Trophoblast cell (in vitro differentiated cells and primary cell): ENCODE data around the gene MACROD2.

ENCODE experiments used
- DNase-seq, 2 donors: peaks; one replicate each; pipeline ENCODE4 v3.0.0-alpha.2; 2016
- H2AFZ ChIP-seq: 2 replicates; pipeline ENCODE4 v1.6.1; 2013; ENCODE audit warnings: low read length, moderate library complexity, mild to moderate bottlenecking; ENCODE audit not compliant: insufficient read depth, poor library complexity
- H2AK5ac ChIP-seq: 2 replicates; pipeline ENCODE4 v1.6.1; 2013; ENCODE audit warnings: mild to moderate bottlenecking, low read length
- H2BK120ac ChIP-seq: 2 replicates; pipeline ENCODE4 v1.6.1; 2013; ENCODE audit warnings: low read length, mild to moderate bottlenecking, moderate library complexity; ENCODE audit not compliant: insufficient read depth, poor library complexity
- H2BK12ac ChIP-seq: 2 replicates; pipeline ENCODE4 v1.6.1; 2013; ENCODE audit warnings: mild to moderate bottlenecking, low read length, moderate library complexity
- H2BK5ac ChIP-seq: 2 replicates; pipeline ENCODE4 v1.6.1; 2013; ENCODE audit warnings: low read length, low read depth, moderate library complexity, mild to moderate bottlenecking; ENCODE audit not compliant: poor library complexity
- H3K14ac ChIP-seq: 2 replicates; pipeline ENCODE4 v1.6.1; 2013; ENCODE audit warnings: mild to moderate bottlenecking, low read length
- H3K18ac ChIP-seq: 2 replicates; pipeline ENCODE4 v1.6.1; 2013; ENCODE audit warnings: mild to moderate bottlenecking, low read length
- H3K23ac ChIP-seq: 2 replicates; pipeline ENCODE4 v1.6.1; 2013; ENCODE audit warnings: low read length
- H3K27ac ChIP-seq: 2 replicates; pipeline ENCODE4 v1.5.1; 2013; ENCODE audit warnings: low read depth, mild to moderate bottlenecking, inconsistent platforms, low read length, moderate library complexity
- H3K27me3 ChIP-seq: 2 replicates; pipeline ENCODE4 v1.6.1; 2013; ENCODE audit warnings: inconsistent platforms, mild to moderate bottlenecking, low read length, moderate library complexity; ENCODE audit not compliant: insufficient read depth
- H3K36me3 ChIP-seq, 2 experiments: 1 replicate in 1 of 2; 2 replicates in 1 of 2; pipeline ENCODE4 v1.6.1; 2013; ENCODE audit warnings: low read length in 2 of 2, mild to moderate bottlenecking in 2 of 2, moderate library complexity in 1 of 2; ENCODE audit not compliant: insufficient read depth in 2 of 2, control insufficient read depth in 1 of 2
- H3K4ac ChIP-seq: 2 replicates; pipeline ENCODE4 v1.6.1; 2013; ENCODE audit warnings: low read depth, mild to moderate bottlenecking, low read length, moderate library complexity
- H3K4me1 ChIP-seq, 2 experiments: 1 replicate in 1 of 2; 2 replicates in 1 of 2; pipeline ENCODE4 v1.6.1; 2013; ENCODE audit warnings: low read length in 2 of 2, mild to moderate bottlenecking in 2 of 2, moderate library complexity in 1 of 2; ENCODE audit not compliant: insufficient read depth in 2 of 2, control insufficient read depth in 1 of 2
- H3K4me2 ChIP-seq: 2 replicates; pipeline ENCODE4 v1.6.1; 2013; ENCODE audit warnings: inconsistent platforms, mild to moderate bottlenecking, low read length, moderate library complexity
- H3K4me3 ChIP-seq: 2 replicates; pipeline ENCODE4 v1.5.1; 2013; ENCODE audit warnings: mild to moderate bottlenecking, low read depth, low read length, inconsistent platforms
- H3K79me1 ChIP-seq: one replicate; pipeline ENCODE4 v1.6.1; 2013; ENCODE audit warnings: low read length
- H3K79me2 ChIP-seq: 2 replicates; pipeline ENCODE4 v1.6.1; 2013; ENCODE audit warnings: low read length, mild to moderate bottlenecking; ENCODE audit not compliant: control insufficient read depth, insufficient read depth, poor library complexity
- H3K9ac ChIP-seq: 2 replicates; pipeline ENCODE4 v1.6.1; 2013; ENCODE audit warnings: mild to moderate bottlenecking, low read length
- H3K9me3 ChIP-seq: 2 replicates; pipeline ENCODE4 v1.6.1; 2013; ENCODE audit warnings: low read depth, mild to moderate bottlenecking, control low read depth, inconsistent platforms, low read length; ENCODE audit not compliant: insufficient read depth
- H4K12ac ChIP-seq: 2 replicates; pipeline ENCODE4 v1.6.1; 2013; ENCODE audit warnings: low read depth, mild to moderate bottlenecking, low read length, moderate library complexity
- H4K8ac ChIP-seq: 2 replicates; pipeline ENCODE4 v1.6.1; 2013; ENCODE audit warnings: low read depth, mild to moderate bottlenecking, low read length, moderate library complexity
- H4K91ac ChIP-seq: one replicate; pipeline ENCODE4 v1.6.1; 2013; ENCODE audit warnings: low read depth, mild to moderate bottlenecking, low read length, moderate library complexity
- WGBS: extraction: QIAGEN DNeasy Blood & Tissue Kit; methylation state at CpG from one replicate; pipeline ENCODE4 v1.1.7; 2013; ENCODE audit warnings: missing lambda C conversion rate; ENCODE audit not compliant: insufficient read length, insufficient coverage; ENCODE audit errors: extremely low coverage; 5-methylcytosine and 5-hydroxymethylcytosine counted together

MACROD2 gene

DNA sequence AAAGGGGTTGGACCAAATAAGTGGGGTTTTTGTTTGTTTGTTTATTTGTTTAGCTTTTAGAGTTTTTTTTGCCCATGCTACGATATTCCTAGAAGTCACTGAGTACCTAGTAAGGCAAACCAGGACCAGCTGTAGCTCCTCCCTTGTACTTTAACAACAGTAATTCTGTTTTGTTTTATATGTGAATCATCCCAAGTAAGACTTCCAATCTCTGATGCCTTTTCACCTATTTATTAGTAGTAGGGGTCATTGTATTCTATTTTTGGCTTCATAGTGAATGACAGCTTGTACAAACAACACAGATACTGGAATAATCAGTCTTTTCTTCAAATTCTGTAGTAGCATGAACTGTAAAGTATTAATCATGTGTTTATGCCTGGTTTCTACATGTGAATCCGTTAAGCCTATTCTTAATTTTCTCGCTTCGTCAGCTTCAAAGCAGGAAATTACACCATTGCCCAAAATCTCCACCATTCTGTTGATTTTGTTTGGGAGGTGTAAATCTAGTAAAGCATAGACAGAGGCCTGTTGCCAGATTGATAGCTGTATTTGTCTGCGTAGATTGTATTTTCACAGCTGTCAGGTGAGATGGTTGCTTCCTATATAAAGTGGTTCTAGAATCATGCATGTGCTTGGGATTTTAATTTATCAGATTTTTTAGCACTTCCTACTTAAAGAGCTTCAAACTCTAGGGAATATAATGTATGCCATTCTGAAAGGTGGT lies 493.6 kb downstream of the MACROD2 start:
- Histone ChIP-seq H3K4me1 (no peaks in the 10 kb centered on the region), H3K4me2 (no peak overlapping the region), H2AFZ (no peak overlapping the region), H2AK5ac (no peak overlapping the region), H3K9ac (no peak overlapping the region), H4K91ac (no peak overlapping the region), H3K4ac (no peak overlapping the region), H3K79me1 (no peaks in the 10 kb centered on the region), H3K18ac (no peak overlapping the region), H3K36me3 (no peaks in the 10 kb centered on the region), H4K12ac (no peak overlapping the region), H2BK12ac (no peak overlapping the region), H2BK5ac (no peak overlapping the region), H3K79me2 (no peaks in the 10 kb centered on the region), H2BK120ac (no peak overlapping the region), H3K4me3 (no peak overlapping the region), H3K9me3 (no peaks in the 10 kb centered on the region), H3K27ac (no peak overlapping the region), H3K14ac (no peak overlapping the region), H3K23ac (no peak overlapping the region), H4K8ac (no peak overlapping the region), H3K27me3 (no peaks in the 10 kb centered on the region)
- no CpG with 5 or more reads among the region's 5 CpGs for WGBS
- no peak for DNase-seq

DNA sequence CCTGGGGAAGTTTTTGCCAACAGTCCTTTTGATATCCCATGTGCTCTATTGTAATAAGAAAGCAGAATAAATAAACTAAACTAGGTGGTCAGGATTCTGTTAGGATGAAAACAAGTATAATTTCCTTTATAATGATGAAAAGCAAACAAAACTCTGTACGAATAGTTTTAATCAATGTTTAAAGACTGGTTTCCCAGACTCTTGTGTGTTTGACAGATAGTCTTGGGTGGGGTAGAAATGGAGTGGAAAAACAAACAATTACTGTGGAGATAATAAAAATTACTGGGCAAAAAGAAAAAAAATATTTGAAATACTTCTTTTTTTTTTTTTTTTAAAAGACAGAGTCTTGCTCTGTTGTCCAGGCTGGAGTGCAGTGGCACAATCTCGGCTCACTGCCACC lies 494.2 kb downstream of the MACROD2 start:
- H3K18ac ChIP-seq, result no peak overlapping the region
- H3K27me3 ChIP-seq, result no peaks in the 10 kb centered on the region
- H3K79me2 ChIP-seq, result no peaks in the 10 kb centered on the region
- H4K91ac ChIP-seq, result no peak overlapping the region
- H3K79me1 ChIP-seq, result no peaks in the 10 kb centered on the region
- no peak overlapping the region for H3K9ac ChIP-seq
- H2BK5ac ChIP-seq, result no peak overlapping the region
- no peaks in the 10 kb centered on the region for H3K9me3 ChIP-seq
- no peak for DNase-seq
- no peak overlapping the region for H3K4me3 ChIP-seq
- H3K4me1 ChIP-seq, result no peaks in the 10 kb centered on the region
- no peak overlapping the region for H2AFZ ChIP-seq
- no peak overlapping the region for H2BK120ac ChIP-seq
- no peak overlapping the region for H3K4ac ChIP-seq
- no peak overlapping the region for H3K27ac ChIP-seq
- H3K23ac ChIP-seq, result no peak overlapping the region
- no peak overlapping the region for H2BK12ac ChIP-seq
- no peak overlapping the region for H2AK5ac ChIP-seq
- H4K12ac ChIP-seq, result no peak overlapping the region
- H3K4me2 ChIP-seq, result no peak overlapping the region
- no peak overlapping the region for H4K8ac ChIP-seq
- WGBS, result no CpG with 5 or more reads among the region's 2 CpGs
- no peaks in the 10 kb centered on the region for H3K36me3 ChIP-seq
- H3K14ac ChIP-seq, result no peak overlapping the region

DNA sequence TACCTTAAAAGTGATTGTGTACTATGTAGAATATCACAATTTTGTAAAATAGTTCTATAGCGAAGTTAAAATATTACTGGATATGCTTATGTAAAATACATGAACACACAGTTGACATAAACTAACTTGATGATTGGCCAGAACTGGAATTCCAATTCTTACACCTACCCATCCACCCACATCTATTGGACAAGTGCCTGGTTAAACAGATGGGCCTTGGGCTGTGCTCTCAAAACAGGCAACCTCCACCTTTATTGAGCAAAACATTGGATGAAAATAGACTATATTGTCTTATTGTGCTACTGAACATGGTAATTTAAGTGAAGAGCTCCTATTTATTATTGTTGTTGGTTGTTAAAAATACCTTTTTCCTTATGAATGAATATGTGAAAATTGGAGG lies 496.1 kb downstream of the MACROD2 start:
- no CpG with 5 or more reads among the region's 1 CpG for WGBS
- no peak overlapping the region for H3K4me2 ChIP-seq
- no peak overlapping the region for H3K23ac ChIP-seq
- no peak overlapping the region for H3K27ac ChIP-seq
- no peaks in the 10 kb centered on the region for H3K9me3 ChIP-seq
- H4K12ac ChIP-seq, result no peak overlapping the region
- H3K4ac ChIP-seq, result no peak overlapping the region
- H4K91ac ChIP-seq, result no peak overlapping the region
- H3K36me3 ChIP-seq, result no peaks in the 10 kb centered on the region
- H3K4me3 ChIP-seq, result no peak overlapping the region
- no peak for DNase-seq
- no peak overlapping the region for H3K9ac ChIP-seq
- H2BK12ac ChIP-seq, result no peak overlapping the region
- H2BK5ac ChIP-seq, result no peak overlapping the region
- H2BK120ac ChIP-seq, result no peak overlapping the region
- no peaks in the 10 kb centered on the region for H3K79me2 ChIP-seq
- H3K4me1 ChIP-seq, result no peaks in the 10 kb centered on the region
- no peak overlapping the region for H2AFZ ChIP-seq
- H3K14ac ChIP-seq, result no peak overlapping the region
- H3K18ac ChIP-seq, result no peak overlapping the region
- H2AK5ac ChIP-seq, result no peak overlapping the region
- H3K27me3 ChIP-seq, result no peaks in the 10 kb centered on the region
- H4K8ac ChIP-seq, result no peak overlapping the region
- no peaks in the 10 kb centered on the region for H3K79me1 ChIP-seq

DNA sequence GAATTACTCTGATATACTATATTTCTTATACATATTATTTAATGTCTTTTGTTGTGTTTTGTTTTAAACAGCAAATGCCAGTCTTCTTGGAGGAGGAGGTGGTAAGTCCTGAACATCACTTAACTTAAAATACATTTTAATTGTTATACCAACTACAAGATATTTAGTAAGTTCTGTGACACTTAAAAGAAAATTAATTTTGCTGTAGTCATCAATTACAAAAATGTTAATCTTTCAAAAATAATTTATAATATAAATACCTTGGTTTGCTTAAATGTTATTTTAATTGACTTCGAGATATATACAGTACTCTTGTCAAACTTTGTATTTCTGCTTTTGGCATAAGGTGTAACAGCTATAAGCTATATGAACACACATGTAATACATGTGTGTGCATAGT lies 498.1 kb downstream of the MACROD2 start:
- Histone ChIP-seq H2BK5ac (no peak overlapping the region), H3K27me3 (no peaks in the 10 kb centered on the region), H4K91ac (no peak overlapping the region), H3K4me1 (no peaks in the 10 kb centered on the region), H2AK5ac (no peak overlapping the region), H3K79me2 (no peaks in the 10 kb centered on the region), H3K18ac (no peak overlapping the region), H3K36me3 (no peaks in the 10 kb centered on the region), H3K4me3 (no peak overlapping the region), H4K12ac (no peak overlapping the region), H2AFZ (no peak overlapping the region), H3K4me2 (no peak overlapping the region), H3K23ac (no peak overlapping the region), H3K79me1 (no peaks in the 10 kb centered on the region), H2BK120ac (no peak overlapping the region), H4K8ac (no peak overlapping the region), H3K9ac (no peak overlapping the region), H2BK12ac (no peak overlapping the region), H3K4ac (no peak overlapping the region), H3K27ac (no peak overlapping the region), H3K14ac (no peak overlapping the region), H3K9me3 (no peaks in the 10 kb centered on the region)
- no CpG with 5 or more reads among the region's 1 CpG for WGBS
- no peak for DNase-seq
